CD4-positive, alpha-beta T cell treated with Interleukin-6 for 4 hours (primary cell): ENCODE results near the gene SEMA5A.
"Not testable (repeated sequence)": the region's sequence is repeated elsewhere in the genome, so short reads cannot be mapped to it uniquely, and the experiment has no call there.

Experiments used
- DNase-seq: peaks from one replicate; pipeline ENCODE4 v3.0.0-alpha.2; 2020; ENCODE audit warnings: mixed read lengths

SEMA5A gene

GRCh38 chr5:9353048-9353447 is 192.8 kb downstream of the SEMA5A start:
- not testable (repeated sequence) for DNase-seq

- DNase-seq, result no peak
Measured at GRCh38 chr5:9351546-9351945, 194.3 kb downstream of the SEMA5A start.

DNA sequence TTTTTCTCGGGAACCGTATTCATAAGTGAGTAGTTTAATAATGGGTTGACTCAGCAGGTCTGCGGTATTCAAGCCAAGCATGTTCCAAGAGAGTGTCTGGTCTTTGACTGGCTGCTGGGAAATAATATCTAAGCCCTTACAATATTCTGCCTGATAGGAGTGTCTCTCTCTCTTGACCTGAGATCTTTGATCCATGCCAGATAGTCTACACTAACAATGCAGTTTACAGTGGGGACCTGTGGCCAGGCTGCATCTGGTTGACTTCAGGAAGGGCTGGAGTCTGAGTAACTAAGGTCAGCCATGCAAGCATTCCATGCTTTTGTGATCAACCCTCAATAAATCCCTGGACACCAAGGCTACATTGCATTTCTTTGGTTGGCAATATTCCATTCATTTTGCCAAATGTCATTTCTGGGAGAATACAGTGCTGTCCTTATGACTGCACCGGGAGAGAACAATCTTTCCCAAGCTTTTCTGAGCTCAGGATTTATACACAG is 195.5 kb downstream of the SEMA5A start:
- no peak for DNase-seq

- DNase-seq, result no peak
Measured at GRCh38 chr5:9348401-9348996, 197.4 kb downstream of the SEMA5A start.

DNA sequence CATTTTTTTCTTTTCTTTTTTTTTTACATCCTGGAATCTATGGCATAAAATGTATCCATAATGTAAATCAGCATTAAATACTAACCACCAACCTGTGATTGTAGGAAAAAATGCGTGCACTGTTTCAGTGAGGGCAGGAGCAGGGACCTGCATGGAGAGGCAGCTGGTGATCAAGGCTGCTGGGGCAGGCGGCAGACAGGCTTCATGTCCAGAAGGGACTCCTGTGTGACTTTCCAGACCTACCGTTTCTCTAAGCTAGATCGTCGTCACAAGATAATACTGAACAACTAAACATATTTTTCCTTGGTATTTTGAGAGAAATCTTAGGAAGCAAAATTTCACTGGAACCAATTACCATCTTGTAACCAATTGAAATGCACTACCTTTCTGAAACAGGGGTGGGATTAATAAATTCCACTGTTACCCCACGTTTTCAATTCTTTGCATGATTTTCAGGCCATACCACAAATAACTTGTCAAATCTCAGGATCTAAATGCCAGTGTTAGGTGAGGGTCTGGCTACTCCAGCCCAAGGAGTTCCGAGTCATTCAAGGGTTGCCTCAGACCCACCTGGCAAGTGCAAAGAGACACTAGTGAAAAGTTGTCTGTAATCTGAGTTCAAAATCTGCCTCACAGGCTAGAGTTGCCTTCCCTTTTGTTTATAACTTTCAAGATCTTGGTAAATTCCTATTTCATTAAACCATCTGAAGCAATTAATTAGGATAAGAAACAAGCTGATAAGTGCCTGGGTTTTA is 198.2 kb downstream of the SEMA5A start:
- DNase-seq, result no peak

GRCh38 chr5:9347032-9347431 is 198.8 kb downstream of the SEMA5A start:
- DNase-seq, result no peak

GRCh38 chr5:9344751-9345240 is 201.1 kb downstream of the SEMA5A start:
- no peak for DNase-seq

DNA sequence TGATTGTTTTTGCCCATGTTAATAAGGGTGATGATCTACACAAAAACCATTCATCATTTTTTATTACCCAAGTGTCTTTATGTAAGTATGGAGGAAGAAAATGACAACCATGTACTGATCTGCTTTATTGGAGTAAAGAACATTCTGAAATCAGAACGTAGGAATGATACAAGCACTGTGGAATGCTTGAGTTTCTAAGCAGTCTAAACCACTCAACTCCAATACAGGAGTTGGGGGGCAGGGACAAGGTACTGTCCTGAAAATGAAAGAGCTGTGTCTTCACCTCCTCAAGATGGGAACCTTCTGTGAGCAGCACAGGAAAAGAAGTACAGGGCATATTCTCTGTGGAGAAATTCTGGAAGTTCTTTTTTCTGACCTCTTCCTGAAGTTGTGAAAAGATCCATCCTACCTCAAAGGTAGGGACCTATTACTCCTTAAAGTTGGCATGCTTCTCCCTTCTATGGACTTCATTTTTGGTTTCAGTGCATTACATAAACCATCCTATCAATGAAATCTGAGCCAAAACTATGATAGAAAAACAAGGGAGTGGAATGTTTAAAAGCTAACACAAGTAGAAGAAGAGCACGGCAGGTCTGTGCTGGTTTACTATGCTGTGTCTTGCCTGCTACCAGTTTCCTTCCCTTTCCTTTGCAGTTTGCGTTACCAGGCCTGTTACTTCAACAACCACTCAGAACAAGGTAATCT is 202.6 kb downstream of the SEMA5A start:
- no peak for DNase-seq

DNA sequence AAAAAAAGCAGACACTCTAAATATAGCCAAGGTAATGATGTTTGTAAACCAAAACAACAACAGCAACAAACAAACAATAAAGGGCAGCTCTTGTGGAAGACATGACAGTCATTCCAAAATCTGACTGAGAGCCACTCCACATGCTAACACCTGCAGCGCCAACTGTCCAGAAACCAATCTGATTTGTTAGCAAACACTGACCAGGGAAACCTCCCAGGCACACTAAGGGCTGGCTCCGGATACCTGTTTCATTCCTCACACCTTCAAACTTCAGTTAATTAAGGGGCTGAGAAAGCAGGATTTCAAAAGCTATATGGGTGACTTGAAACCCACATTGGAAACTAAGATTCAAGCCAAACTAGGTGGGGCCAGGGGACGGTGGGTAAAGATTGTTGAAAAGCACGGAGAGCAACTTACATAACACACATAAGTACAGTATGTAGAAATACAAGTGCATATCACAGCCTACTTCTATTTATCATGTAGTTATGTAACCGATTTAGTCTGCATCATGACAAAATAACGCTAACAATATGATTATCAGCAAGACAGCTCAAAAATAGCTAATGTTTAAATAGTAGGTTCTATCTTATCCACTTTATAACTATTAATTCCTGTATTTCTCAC is 203.6 kb downstream of the SEMA5A start:
- DNase-seq, result no peak

GRCh38 chr5:9340085-9340484 is 205.8 kb downstream of the SEMA5A start:
- no peak for DNase-seq

GRCh38 chr5:9339206-9339818 is 206.6 kb downstream of the SEMA5A start:
- DNase-seq, result no peak

GRCh38 chr5:9338796-9339195 is 207.1 kb downstream of the SEMA5A start:
- DNase-seq, result no peak

- no peak for DNase-seq
Measured at GRCh38 chr5:9337928-9338595, 207.8 kb downstream of the SEMA5A start.

DNA sequence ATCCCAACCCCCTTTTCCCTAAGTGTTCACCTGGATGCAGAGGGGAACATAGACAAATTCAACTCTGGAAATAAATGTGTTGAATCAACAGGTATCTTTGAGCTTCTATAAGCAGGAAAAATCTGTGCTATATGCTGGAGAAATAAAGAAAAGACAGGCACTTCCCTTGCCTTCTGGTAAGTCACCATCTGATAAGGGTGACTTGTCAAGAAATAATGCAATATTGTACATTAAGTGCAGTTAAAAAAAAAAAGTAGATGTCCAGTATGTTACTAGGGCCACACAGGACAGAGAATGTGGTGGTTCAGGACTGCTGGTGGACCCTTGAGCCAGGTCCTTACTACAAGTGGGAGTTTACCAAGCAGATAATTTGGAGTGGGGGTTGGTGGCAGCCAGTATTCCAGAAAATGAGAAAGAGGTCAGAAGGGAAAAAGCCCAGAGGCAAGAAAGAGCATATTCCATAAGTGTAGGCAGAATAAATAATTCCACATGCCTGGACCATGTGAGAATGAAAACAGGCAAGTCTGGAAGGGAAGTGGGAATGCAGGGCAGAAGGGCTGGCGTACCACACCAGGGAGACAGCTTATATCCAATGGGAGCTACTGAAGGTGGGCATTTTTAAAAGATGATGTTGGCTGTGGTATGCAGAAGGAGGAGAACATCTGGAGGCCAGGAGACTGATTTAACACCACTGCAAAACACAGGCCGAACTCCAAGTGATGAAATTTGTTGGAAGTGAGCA is 209.9 kb downstream of the SEMA5A start:
- no peak for DNase-seq

GRCh38 chr5:9335269-9335668 is 210.6 kb downstream of the SEMA5A start:
- no peak for DNase-seq

- no peak for DNase-seq
Measured at GRCh38 chr5:9332026-9332425, 213.8 kb downstream of the SEMA5A start.

- DNase-seq, result no peak
Measured at GRCh38 chr5:9331372-9331771, 214.5 kb downstream of the SEMA5A start.

- DNase-seq, result no peak
Measured at GRCh38 chr5:9329125-9329524, 216.8 kb downstream of the SEMA5A start.

DNA sequence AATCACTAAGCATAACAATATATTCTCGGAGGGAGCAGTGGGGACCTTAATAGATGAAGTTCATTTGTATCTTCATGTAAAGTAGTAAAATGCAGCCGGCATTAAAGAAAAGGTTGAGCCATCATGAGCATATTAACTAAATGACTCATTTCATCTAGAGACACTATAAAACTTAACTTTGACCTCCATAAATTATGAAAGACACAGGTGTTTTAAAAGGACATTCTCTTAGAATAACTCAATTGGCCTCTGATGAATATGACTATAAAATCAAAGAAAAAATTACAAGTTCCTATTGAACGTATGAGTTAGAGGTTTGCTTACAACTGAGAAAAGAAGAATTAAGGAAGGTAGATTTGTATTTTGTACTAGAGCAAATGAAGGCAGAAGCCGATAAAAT is 220.3 kb downstream of the SEMA5A start:
- no peak for DNase-seq

GRCh38 chr5:9324348-9325077 is 221.4 kb downstream of the SEMA5A start:
- DNase-seq, result no peak

GRCh38 chr5:9320652-9321051 is 225.2 kb downstream of the SEMA5A start:
- no peak for DNase-seq
